GM21390 (cell line): ENCODE data around the gene IGSF21.

ENCODE experiments used
- ATAC-seq: cut with Tn5 transposase; IDR thresholded peaks from one replicate; pipeline ENCODE4 v1.9.1; 2021; ENCODE audit not compliant: unreplicated experiment

The IGSF21 gene

DNA sequence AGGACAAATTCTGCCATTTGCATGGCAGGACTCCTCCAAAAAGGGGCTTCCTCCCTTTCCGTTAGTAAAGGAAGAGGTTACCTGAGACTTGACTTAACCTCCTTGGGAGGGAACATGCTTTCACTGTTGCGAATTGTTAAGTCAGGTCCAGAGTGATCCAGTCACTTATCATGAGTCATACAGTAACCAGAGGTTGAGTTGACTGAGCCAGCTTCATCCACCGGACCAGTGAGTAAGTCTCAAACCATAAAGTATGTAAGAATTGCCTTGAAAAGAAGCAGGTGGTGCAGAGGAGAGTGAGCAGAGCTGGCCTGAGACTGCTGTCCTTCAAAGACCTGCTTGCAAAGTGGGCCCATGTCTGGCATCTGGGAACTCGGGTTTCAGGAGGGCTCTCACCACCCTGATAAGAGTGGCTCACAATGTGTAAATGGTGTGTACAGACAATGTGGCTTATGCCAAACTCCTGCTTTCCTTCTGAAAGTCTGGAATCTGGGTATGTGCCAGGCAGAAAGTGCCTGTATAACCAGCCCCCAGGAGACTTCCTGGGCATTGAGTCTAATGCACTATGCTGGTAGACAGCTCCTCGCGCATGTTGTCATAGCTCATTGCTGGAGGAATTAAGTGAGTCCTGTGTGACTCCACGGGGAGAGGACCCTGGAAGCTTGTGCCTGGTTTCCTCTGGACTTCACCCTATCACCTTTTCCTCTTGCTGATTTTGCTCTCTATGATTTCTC, 288.8 kb downstream of the IGSF21 start:
- no peak for ATAC-seq

GRCh38 chr1:18397641-18398040, 290.0 kb downstream of the IGSF21 start:
- ATAC-seq, result no peak

DNA sequence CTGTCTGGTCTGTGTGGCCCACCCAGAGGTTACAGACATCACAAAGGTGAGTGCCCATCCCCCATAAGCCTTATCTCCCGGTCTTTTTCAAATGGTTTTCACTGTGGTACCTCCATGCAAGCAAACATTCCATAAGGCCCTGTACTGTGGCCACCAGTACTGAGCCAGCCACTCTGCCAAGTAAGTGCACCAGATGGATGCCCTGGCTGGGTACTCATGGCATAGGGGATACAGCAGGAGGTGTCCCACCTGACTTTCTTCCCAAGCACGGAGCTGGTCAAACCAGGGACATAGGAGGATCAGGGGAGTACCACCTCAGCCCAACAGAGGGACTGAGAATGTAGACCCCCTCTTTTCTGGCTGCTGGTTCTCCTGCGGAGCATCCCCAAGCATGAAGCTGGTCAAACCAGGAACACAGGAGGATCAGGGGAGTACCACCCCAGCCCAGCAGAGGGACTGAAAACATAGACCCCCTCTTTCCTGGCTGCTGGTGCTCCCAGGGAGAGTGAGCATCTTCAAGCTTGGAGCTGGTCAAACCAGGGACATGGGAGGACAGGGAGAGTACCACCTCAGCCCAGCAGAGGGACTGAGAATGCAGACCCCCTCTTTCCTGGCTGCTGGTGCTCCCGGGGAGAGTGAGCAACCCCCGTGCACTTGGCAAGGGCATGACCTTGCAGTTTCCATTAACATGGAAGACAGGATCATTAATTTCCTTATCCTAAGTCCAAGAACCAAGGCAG, 291.4 kb downstream of the IGSF21 start:
- no peak for ATAC-seq

GRCh38 chr1:18400347-18401102, 292.9 kb downstream of the IGSF21 start:
- no peak for ATAC-seq

DNA sequence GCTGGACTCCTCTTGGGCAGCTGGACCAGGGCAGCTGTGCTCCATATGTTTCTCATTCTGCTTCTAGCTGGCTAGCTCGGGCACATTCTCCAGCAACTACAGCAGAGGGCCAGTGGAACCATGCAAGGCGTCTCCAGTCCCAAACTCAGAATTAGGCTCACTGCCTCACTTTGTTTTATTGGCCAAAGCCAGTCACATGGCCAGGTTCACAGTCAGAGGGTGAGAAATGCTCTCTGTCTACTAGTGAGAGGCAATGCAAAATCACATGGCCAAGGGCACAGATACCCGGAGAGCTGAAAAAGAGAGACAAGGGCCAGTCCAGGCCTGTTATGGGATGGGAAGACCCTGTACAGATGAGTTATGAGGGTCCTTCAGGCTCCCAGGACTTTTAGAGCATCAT, 294.3 kb downstream of the IGSF21 start:
- ATAC-seq, result no peak

DNA sequence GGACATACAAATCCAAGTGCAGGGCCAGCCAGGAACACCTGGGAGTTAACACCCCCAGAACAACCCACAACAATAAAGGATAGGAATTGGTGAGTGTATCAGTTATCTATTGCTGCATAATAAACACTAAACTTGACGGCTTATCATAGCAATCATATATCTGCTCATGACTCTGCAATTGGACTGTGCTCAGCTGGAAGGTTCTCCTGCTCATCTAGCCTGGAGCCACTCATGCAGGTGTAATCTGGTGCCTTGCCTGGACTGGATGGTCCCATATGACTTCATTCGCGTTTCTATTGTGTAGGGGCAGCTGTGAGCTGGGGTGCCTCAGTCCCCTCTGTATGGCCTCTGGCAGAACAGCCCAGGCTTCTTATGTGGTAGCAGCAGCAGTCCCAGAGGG, 296.9 kb downstream of the IGSF21 start:
- no peak for ATAC-seq

- ATAC-seq, result no peak
Observed at GRCh38 chr1:18407166-18408045, 299.8 kb downstream of the IGSF21 start.

DNA sequence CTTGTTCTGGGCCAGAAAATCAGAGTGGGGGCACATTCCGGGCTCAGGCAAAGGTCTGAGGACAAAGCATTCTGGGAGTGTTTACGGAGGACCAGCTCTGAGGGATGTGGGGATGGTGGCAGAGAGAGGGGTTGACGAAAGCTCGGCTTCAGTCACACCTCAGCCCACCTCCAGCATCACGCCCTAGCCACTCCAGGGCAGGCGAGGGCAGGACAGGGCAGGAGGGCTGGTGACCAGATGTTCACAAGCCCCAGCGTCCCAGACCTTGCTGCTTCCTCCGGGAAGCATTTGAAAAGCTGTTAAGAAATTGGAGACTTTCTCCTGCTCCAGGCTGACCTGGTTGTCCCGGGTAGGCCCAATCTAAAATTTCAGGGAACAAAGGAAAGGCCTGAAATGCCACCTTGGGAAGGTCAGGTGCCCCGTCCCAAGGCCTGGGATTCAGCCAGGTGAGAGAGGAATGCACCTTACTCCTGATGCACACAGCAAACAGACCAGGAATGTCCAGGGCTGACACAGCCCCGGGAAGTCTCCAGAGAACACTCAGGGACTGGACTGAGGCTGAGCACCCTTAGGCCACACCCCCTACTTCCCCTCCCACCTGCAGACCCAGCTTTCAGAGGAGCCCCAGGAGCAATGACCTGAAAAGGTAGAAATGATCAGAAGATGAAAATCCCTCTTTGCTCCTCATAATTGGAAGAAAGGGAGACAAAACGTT, 301.2 kb downstream of the IGSF21 start:
- ATAC-seq, result no peak

DNA sequence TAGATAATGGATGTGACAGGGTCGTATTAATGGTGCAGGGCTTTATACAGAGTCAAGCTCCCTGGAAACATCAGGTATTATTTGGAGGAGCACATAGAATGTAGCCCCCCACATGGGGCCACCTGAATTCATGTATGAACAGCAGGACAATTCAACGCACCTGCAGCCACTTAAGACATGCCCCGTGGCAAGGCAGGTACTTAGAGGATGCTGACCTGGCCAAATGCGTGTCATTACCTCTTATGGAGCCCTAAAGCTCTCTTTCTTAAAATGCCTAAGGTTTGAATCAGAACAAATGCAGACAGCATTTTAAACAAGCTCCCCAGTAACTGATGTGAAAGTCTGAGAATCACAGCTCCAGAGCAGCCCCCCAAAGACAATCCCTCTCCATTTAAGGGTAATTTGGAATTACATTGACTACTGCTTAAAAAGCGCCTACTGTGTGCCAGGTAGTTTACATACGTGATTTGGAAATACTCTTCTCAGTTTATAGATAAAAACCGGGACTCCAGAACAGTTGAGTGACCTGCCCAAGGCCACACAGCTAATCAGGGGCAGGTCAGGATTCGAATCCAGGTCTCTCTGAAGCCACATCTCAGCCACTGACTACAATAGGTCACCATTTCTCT, 302.1 kb downstream of the IGSF21 start:
- ATAC-seq, result no peak

DNA sequence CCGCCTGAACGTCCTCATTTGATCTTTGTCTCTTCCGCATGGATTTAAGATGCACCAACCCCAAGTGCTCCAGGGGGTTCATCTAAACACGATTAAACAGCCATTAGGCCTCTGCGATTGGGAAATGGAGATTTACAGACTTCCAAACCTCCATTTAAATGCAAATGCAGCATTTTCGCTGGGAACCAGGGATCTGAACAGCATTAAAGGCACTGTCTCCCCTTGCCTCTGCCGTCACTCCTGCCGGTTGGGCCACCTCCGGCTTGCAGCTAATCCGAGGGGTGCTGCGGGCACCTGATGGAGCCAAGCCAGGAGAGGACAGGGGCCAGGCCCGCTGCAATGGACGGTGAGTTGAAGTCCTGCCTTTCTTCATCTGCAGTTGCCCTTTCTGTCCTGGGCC, 302.8 kb downstream of the IGSF21 start:
- ATAC-seq, result no peak

DNA sequence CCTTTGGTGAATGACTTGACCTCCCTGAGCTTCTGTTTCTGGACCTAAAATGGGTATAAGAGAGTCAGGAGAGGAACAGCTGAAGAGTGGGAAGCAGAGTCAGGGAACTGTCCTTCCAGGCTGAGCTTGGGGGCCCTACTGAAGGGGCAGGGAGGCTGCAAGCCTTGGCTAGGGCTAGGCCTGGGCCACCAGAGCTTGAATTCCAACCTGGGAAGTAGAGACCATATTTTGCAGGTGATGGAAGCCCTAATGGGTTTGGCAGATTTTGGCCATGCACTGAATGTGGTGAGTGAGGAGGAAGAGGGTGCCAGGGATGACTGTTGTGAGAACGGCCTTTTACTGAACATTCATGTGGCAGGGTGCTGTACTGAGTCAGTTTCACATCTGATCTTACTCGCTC, 303.7 kb downstream of the IGSF21 start:
- ATAC-seq, result no peak

DNA sequence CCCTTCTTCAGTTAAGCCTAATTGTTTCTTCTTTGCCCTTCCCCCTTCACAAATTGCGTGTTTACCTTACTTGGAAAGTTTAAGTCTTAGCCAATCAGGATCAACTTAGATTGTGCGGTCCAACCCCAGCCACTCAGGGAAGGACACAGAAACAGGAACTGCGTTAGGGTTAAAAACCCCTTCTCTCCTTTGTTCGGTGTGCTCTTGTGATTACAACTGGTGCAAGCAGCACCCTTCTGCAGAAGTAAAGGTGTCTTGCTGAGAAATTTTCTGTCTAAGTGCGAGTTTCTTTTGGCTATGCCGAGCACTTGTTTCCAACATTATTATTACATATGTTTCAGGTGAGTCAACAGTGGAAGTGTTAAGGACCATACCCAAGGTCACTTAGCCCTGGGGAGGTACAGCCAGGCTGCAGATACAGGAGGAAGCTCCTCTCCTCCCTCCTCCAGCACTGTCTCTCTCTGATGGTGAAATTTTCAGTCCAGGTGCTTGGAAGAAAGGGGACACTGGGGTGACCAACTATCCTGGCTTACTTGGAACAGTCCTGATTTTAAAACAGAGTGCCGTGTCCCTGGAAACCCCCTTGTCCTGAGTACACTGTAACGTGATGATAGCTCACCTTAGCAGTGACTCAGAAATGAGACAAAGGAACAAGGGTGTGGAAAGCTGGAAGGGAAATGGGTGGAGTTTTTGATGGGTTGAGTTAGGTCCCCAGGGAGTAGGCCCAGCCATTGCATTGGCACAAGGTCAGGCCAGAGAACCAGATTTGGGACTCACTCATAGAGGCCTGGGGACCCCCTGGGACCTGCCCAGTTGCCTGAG, 304.4 kb downstream of the IGSF21 start:
- no peak for ATAC-seq

GRCh38 chr1:18412882-18413353, 305.3 kb downstream of the IGSF21 start:
- ATAC-seq, result no peak

- no peak for ATAC-seq
Observed at GRCh38 chr1:18413541-18414305, 306.1 kb downstream of the IGSF21 start.

- ATAC-seq, result no peak
Observed at GRCh38 chr1:18414321-18414720, 306.7 kb downstream of the IGSF21 start.

GRCh38 chr1:18414872-18415447, 307.4 kb downstream of the IGSF21 start:
- ATAC-seq, result no peak

DNA sequence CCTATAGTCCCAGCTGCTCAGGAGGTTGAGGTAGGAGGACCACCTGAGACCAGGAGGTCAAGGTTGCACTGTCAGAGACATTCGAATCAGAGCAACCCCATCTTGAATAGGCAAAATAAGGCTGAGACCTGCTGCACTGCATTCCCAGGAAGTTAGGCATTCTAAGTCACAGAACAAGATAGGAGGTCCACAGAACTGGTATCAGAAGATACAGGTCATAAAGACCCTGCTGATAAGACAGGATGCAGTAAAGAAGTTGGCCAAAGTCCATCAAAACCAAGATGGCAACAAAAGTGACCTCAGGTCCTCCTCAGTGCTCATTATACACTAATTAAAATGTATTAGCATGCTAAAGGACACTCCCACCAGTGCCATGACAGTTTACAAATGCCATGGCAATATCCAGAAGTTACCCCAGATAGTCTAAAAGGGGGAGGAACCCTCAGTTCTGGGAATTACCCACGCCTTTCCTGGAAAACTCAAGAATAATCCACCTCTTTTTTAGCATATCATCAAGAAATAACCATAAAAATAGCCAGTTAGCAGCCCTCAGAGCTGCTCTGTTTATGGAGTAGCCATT, 307.9 kb downstream of the IGSF21 start:
- ATAC-seq, result no peak
